Transverse colon (tissue), 4 donors: Measurements from ENCODE around the gene LMLN. TPM values are rescaled to one million over a fixed set of nuclear protein-coding genes. Genes with fewer than 3 reads are reported as not detected.
"Not testable (repeated sequence)": the region's sequence is repeated elsewhere in the genome, so short reads cannot be mapped to it uniquely, and the experiment has no call there.

ENCODE experiments used
- DNase-seq: peaks from one replicate; pipeline ENCODE4 v3.0.0-alpha.2; 2019
- H3K27ac ChIP-seq, 4 donors: fragments of 200-600 bp; sonication (generic); 2 replicates each; pipeline ENCODE4 v1.5.1; 2016 to 2018; ENCODE audit warnings: inconsistent platforms in 4 of 4
- H3K27me3 ChIP-seq: fragments of 200-600 bp; sonication (generic); 2 replicates; pipeline ENCODE4 v1.5.1; 2017; ENCODE audit warnings: inconsistent platforms
- H3K36me3 ChIP-seq, 4 donors: fragments of 200-600 bp; sonication (generic); 2 replicates each; pipeline ENCODE4 v1.5.1; 2017 to 2019; ENCODE audit warnings: inconsistent platforms in 4 of 4
- H3K4me1 ChIP-seq, 4 donors: fragments of 200-600 bp; sonication (generic); 2 replicates each; pipeline ENCODE4 v1.5.1; 2017 to 2020; ENCODE audit warnings: inconsistent platforms in 4 of 4
- H3K4me3 ChIP-seq, 4 donors: fragments of 200-600 bp; sonication (generic); 1 replicate in 1 of 4; 2 replicates in 3 of 4; pipeline versions ENCODE4 v1.5.1 to v1.6.1; 2017 to 2019; ENCODE audit warnings: inconsistent platforms in 4 of 4
- H3K9me3 ChIP-seq, 2 donors: fragments of 200-600 bp; sonication (generic); 2 replicates each; pipeline ENCODE4 v1.5.1; 2017 to 2019; ENCODE audit warnings: inconsistent platforms in 2 of 2
- EP300 ChIP-seq: sonication (generic); formaldehyde crosslinking; IDR thresholded peaks from one replicate; pipeline ENCODE4 v1.6.1; 2017; ENCODE audit warnings: antibody characterized with exemption, low read depth
- POLR2A ChIP-seq: fragments of 450-650 bp; IDR thresholded peaks from one replicate; pipeline ENCODE4 v1.6.1; 2016; ENCODE audit warnings: antibody characterized with exemption, mild to moderate bottlenecking, moderate library complexity
- POLR2AphosphoS5 ChIP-seq, 3 donors: sonication (generic); formaldehyde crosslinking; IDR thresholded peaks; one replicate each; pipeline ENCODE4 v1.6.1; 2016; ENCODE audit warnings: antibody characterized with exemption in 3 of 3
- WGBS, 2 donors: methylation state at CpG; one replicate each; pipeline ENCODE4 v1.1.5; 2018; ENCODE audit warnings: low coverage in 1 of 2; 5-methylcytosine and 5-hydroxymethylcytosine counted together
- in situ Hi-C, 4 donors: fragments of 200-750 bp; cut with MboI; loops; one replicate each; pipeline versions ENCODE4 v1.15.0 to v1.15.1; 2017; ENCODE audit warnings: low sequenced_read_pairs in 3 of 4, low pct_ligation_motif_present in 1 of 4, low pct_unique_long_range_greater_than_20kb in 1 of 4
- intact Hi-C: fragments of 100-400 bp; cut with DNase I; formaldehyde crosslinking; loops from one replicate; pipeline ENCODE4 v1.15.1; 2023; ENCODE audit warnings: low total_unique reads
- total RNA-seq, 4 donors: library from RNA; depleted of rRNA; stranded (reverse); fragments of >200 nt; gene quantifications; one replicate each; pipeline ENCODE4 v1.1.0, GENCODE V29; 2016
- TF ChIP-seq, protein P1 (sequence below), 5 experiments: fragments of 200-600 bp in 3 of 5; fragments of 450-650 bp in 2 of 5; sonication (generic) in 3 of 5; IDR thresholded peaks; 1 replicate in 2 of 5; 2 replicates in 3 of 5; pipeline ENCODE4 v1.5.1; 2016 to 2017; ENCODE audit warnings: antibody characterized with exemption in 5 of 5, inconsistent platforms in 3 of 5, mild to moderate bottlenecking in 2 of 5, moderate library complexity in 1 of 5

Gene LMLN, protein sequence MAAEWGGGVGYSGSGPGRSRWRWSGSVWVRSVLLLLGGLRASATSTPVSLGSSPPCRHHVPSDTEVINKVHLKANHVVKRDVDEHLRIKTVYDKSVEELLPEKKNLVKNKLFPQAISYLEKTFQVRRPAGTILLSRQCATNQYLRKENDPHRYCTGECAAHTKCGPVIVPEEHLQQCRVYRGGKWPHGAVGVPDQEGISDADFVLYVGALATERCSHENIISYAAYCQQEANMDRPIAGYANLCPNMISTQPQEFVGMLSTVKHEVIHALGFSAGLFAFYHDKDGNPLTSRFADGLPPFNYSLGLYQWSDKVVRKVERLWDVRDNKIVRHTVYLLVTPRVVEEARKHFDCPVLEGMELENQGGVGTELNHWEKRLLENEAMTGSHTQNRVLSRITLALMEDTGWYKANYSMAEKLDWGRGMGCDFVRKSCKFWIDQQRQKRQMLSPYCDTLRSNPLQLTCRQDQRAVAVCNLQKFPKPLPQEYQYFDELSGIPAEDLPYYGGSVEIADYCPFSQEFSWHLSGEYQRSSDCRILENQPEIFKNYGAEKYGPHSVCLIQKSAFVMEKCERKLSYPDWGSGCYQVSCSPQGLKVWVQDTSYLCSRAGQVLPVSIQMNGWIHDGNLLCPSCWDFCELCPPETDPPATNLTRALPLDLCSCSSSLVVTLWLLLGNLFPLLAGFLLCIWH
- total RNA-seq, result 10 to 100 TPM in 1 of 4 donors, 1 to 10 TPM in 2, under 1 TPM in 1; 1.00 to 11.2 (median 6.4) TPM

DNA sequence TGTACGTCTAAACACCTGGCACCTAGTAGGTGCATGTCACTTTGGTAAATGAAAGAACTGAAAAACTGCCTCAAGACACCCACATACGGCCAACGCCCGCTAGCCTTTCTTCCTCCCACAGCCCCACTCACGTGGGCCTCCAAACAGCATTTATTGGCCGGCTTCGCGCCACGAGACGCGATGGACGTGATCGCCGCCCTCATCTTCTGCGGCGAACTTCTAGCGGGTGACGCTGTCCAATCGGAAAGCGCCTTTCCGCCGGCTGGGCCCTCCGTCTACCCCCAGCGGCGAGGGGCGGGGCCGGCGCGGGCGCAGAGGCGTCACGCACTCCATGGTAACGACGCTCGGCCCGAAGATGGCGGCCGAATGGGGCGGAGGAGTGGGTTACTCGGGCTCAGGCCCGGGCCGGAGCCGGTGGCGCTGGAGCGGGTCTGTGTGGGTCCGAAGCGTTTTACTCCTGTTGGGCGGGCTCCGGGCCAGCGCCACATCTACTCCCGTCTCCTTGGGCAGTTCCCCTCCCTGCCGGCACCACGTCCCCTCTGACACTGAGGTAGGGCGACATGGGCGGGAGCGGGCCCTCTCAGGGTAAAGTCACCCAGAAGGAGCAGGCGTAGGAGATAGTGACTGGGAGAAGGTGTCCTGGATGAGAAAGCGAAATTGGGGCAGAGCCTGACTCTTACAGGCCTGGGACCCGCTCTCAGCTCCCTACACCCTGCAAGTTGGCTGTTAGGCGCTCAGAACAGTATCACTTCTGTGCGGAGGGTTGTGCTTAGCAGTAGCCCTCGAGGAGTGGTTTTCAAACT is at the start of gene LMLN:
TSS of gene LMLN (plus strand) at position 327 of the 803 bp plus-strand sequence. CDS start at position 356, 29 bp downstream.
- H3K4me1 ChIP-seq, result peaks cover 6 to 28% (median 18%) of the 10 kb centered on the region in 4 donors
- 0 to 1% methylated on average over 1 to 59 of the region's 62 CpGs for WGBS, 2 donors
- in situ Hi-C loops, result no loop called here

DNA sequence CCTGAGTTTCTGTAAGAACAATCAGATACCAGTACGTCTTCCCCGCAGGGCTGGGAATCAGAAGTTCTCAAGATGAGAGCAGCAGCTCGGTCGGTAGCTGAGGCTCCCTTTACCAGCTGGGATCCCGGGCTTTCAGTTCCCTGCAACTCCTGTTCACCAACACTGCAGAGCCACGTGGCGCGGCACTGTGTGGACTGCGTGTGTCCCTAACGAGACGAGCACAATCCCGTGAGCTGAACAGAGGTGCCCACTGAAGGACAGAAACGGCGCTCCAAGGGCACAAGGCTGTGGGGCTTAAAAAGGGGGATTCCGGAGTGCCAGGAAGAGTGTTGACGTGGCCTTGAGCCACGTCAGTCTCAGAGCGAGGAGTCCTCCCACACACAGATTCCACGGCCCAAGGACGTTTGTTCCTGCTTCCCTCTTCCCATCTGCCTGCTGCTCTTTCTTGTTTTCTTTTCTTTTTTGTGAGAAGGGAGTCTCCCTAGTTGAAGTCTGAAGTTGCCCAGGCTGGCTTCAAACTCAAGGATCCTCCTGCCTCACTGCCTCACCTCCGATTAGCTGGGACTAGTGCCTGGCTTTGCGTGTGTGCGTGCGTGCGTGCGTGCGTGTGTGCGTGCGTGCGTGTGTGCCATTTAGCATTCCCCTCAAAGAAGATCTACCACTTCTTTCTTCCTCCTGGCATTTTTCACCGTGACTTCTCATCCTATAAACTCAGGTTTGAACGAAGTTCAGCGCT is 47.1 kb upstream of the LMLN start:
- H3K9me3 ChIP-seq, result no peaks in the 10 kb centered on the region
- 78 to 89% methylated on average over 8 to 33 of the region's 33 CpGs for WGBS, 2 donors

More for the DNA sequence above, at the start of gene LMLN:
- H3K9me3 ChIP-seq, result no peaks in the 10 kb centered on the region
- peak; percentile 97 for DNase-seq
- H3K36me3 ChIP-seq, result peaks cover 0 to 11% (median 5%) of the 10 kb centered on the region in 4 donors
- peak within 1 kb of the TSS; percentile 50 to 84 (median 70) for H3K4me3 ChIP-seq
- peak within 1 kb of the TSS; percentile 79 to 88 (median 84) for H3K27ac ChIP-seq
- intact Hi-C loops, result no loop called here
- peak; percentile 79 to 85 (median 80) for TF ChIP-seq POLR2AphosphoS5 (IDR thresholded peaks at IDR 0.05)
- TF ChIP-seq POLR2A, result peak; percentile 79
- TF ChIP-seq, protein P1, sequence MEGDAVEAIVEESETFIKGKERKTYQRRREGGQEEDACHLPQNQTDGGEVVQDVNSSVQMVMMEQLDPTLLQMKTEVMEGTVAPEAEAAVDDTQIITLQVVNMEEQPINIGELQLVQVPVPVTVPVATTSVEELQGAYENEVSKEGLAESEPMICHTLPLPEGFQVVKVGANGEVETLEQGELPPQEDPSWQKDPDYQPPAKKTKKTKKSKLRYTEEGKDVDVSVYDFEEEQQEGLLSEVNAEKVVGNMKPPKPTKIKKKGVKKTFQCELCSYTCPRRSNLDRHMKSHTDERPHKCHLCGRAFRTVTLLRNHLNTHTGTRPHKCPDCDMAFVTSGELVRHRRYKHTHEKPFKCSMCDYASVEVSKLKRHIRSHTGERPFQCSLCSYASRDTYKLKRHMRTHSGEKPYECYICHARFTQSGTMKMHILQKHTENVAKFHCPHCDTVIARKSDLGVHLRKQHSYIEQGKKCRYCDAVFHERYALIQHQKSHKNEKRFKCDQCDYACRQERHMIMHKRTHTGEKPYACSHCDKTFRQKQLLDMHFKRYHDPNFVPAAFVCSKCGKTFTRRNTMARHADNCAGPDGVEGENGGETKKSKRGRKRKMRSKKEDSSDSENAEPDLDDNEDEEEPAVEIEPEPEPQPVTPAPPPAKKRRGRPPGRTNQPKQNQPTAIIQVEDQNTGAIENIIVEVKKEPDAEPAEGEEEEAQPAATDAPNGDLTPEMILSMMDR (IDR thresholded peaks at IDR 0.05), result no peak
- no peaks in the 10 kb centered on the region for H3K27me3 ChIP-seq

DNA sequence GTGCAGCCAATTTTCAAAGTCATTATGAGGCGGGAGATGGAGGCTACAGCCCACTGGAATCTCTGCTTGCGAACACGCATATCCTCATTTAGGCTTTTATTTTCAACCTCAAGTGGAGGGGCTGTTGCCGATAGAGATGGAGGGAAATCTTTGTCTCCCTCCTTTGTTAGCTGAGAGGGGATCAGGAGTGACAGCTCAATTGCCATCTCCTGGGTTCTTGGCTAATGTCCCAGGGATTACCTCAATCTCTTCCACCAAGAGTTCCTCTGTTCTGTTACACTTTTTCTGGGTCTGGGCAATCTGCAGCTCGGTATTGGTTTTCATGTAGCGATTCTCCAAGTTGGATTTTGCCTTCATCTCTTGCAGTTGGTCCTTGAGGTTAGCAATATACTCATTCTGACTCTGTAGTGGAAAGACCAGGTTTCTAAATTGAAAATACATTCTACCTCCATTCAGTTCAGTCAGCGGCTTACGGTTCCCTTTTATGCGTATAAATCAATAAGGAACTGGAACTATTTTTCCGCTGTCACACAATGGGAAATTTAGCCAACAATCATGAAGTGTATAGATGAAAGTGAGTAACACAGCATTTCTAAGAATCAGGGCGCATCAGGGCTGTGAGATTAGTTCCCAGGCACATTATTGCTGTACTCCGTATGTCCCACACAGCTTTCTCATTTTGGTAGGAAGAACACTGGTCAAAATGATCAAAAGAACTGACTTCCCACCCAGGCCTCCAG is 46.2 kb upstream of the LMLN start:
- 77 to 85% methylated on average over 11 to 12 of the region's 12 CpGs for WGBS, 2 donors

More for the DNA sequence above, 47.1 kb upstream of the LMLN start:
- in situ Hi-C loops, result no loop called here
- intact Hi-C loops, result no loop called here
- Histone ChIP-seq H3K36me3 (no peaks in the 10 kb centered on the region), H3K27me3 (no peaks in the 10 kb centered on the region), H3K4me3 (no peak overlapping the region), H3K27ac (no peak overlapping the region), H3K4me1 (no peaks in the 10 kb centered on the region)
- TF ChIP-seq, protein P1 (IDR thresholded peaks at IDR 0.05), result no peak
- TF ChIP-seq EP300, result no peak
- no peak for TF ChIP-seq POLR2AphosphoS5 (IDR thresholded peaks at IDR 0.05)
- no peak for TF ChIP-seq POLR2A
- DNase-seq, result peak; percentile 8

DNA sequence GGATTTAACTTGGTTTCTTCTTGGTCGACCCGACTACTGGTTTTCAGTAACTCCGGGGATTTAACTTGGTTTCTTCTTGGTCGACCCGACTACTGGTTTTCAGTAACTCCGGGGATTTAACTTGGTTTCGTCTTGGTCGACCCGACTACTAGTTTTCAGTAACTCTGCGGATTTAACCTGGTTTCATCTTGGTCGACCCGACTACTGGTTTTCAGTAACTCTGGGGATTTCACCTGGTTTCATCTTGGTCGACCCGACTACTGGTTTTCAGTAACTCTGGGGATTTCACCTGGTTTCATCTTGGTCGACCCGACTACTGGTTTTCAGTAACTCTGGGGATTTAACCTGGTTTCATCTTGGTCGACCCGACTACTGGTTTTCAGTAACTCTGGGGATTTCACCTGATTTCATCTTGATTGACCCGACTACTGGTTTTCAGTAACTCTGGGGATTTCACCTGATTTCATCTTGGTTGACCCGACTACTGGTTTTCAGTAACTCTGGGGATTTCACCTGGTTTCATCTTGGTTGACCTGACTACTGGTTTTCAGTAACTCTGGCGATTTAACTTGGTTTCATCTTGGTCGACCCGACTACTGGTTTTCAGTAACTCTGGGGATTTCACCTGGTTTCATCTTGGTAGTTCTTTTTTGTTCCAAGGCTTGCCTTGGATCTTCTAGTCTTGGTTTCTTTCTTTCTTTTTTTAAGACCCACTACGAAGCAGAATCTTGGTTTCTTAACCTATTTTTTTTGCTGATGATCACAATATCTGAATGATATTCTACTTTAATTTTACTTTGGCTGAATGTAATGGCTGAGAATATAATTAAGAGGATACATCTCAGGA is 38.4 kb upstream of the LMLN start:
- not testable (repeated sequence) for H3K27me3 ChIP-seq

More for the DNA sequence above, 46.2 kb upstream of the LMLN start:
- Histone ChIP-seq H3K36me3 (no peaks in the 10 kb centered on the region), H3K27me3 (no peaks in the 10 kb centered on the region), H3K9me3 (no peaks in the 10 kb centered on the region), H3K4me3 (no peak overlapping the region), H3K27ac (no peak overlapping the region), H3K4me1 (no peaks in the 10 kb centered on the region)
- TF ChIP-seq POLR2A, result no peak
- TF ChIP-seq EP300, result no peak
- TF ChIP-seq POLR2AphosphoS5 (IDR thresholded peaks at IDR 0.05), result no peak
- TF ChIP-seq, protein P1 (IDR thresholded peaks at IDR 0.05), result no peak
- DNase-seq, result no peak
- in situ Hi-C loops (no loop called here), intact Hi-C loops (no loop called here)

More for the DNA sequence above, 38.4 kb upstream of the LMLN start:
- H3K36me3 ChIP-seq, H3K27ac ChIP-seq, intact Hi-C loops, DNase-seq, in situ Hi-C loops, H3K9me3 ChIP-seq, H3K4me1 ChIP-seq, H3K4me3 ChIP-seq: not testable (repeated sequence)
- 60 to 74% methylated on average over 6 to 24 of the region's 24 CpGs for WGBS, 2 donors
